ENCODE data around the gene SPATA33. TPM values are rescaled to one million over a fixed set of nuclear protein-coding genes. Genes with fewer than 3 reads are reported as not detected.
"Not testable (repeated sequence)": the region's sequence is repeated elsewhere in the genome, so short reads cannot be mapped to it uniquely, and the experiment has no call there.

Gene SPATA33
- total RNA-seq, 1 experiment from 2014 or later, result 7.2 TPM

GRCh38 chr16:89697161-89697615, 39.6 kb downstream of the SPATA33 start:
- ChIA-PET CTCF (interaction anchor here (0.7 to 1.6 kb wide), 2 partner anchors 9 to 165 kb away, joined by 3 to 4 read pairs; no protein-coding TSS in a partner anchor), POLR2A (interaction anchor here (0.9 to 2.7 kb wide), 2 partner anchors 8 to 11 kb away, joined by 3 to 10 read pairs; partner anchors contain the start of gene CDK10)
- Mint-ChIP-seq H3K4me1 (ENCODE audit: insufficient read depth, unreplicated experiment) (no peaks in the 10 kb centered on the region), H3K36me3 (ENCODE audit: insufficient read depth, unreplicated experiment) (peaks cover 39% of the 10 kb centered on the region), H3K27me3 (ENCODE audit: insufficient read depth, unreplicated experiment) (no peaks in the 10 kb centered on the region), H3K9me3 (ENCODE audit: unreplicated experiment) (no peaks in the 10 kb centered on the region), H3K4me3 (ENCODE audit: unreplicated experiment) (no peak overlapping the region), H3K27ac (ENCODE audit: low read depth, unreplicated experiment) (no peak overlapping the region)
- no peak for TF ChIP-seq CTCF (IDR thresholded peaks at IDR 0.05; ENCODE audit: unreplicated experiment)
- intact Hi-C loops (cut with micrococcal nuclease), result no loop called here
- DNase-seq (ENCODE audit: unreplicated experiment), result no peak
- no TSS peak for BruUV-seq (replicated peaks)

GRCh38 chr16:89697616-89698331, 40.1 kb downstream of the SPATA33 start:
- no peaks in the 10 kb centered on the region for H3K27me3 Mint-ChIP-seq (ENCODE audit: insufficient read depth, unreplicated experiment)
- intact Hi-C loops (cut with micrococcal nuclease), result no loop called here
- H3K27ac Mint-ChIP-seq (ENCODE audit: low read depth, unreplicated experiment), result no peak overlapping the region
- no peak overlapping the region for H3K4me3 Mint-ChIP-seq (ENCODE audit: unreplicated experiment)
- ChIA-PET POLR2A (interaction anchor here (0.9 to 2.7 kb wide), 3 partner anchors 9 to 134 kb away, joined by 3 to 10 read pairs (median 3); partner anchors contain the start of gene CDK10), CTCF (interaction anchor here (0.6 to 4.4 kb wide), 5 partner anchors 9 to 164 kb away, joined by 4 to 56 read pairs (median 4); no protein-coding TSS in a partner anchor)
- H3K36me3 Mint-ChIP-seq (ENCODE audit: insufficient read depth, unreplicated experiment), result peaks cover 33% of the 10 kb centered on the region
- H3K9me3 Mint-ChIP-seq (ENCODE audit: unreplicated experiment), result no peaks in the 10 kb centered on the region
- BruUV-seq (replicated peaks), result no TSS peak
- no peaks in the 10 kb centered on the region for H3K4me1 Mint-ChIP-seq (ENCODE audit: insufficient read depth, unreplicated experiment)
- no peak for DNase-seq (ENCODE audit: unreplicated experiment)
- no peak for TF ChIP-seq CTCF (IDR thresholded peaks at IDR 0.05; ENCODE audit: unreplicated experiment)

- CTCF ChIA-PET, result interaction anchor here (0.6 to 4.4 kb wide), 7 partner anchors 10 to 163 kb away, joined by 4 to 56 read pairs (median 5); no protein-coding TSS in a partner anchor
- POLR2A ChIA-PET, result interaction anchor here (1.0 to 2.7 kb wide), 3 partner anchors 12 to 134 kb away, joined by 3 to 10 read pairs (median 3); partner anchors contain the start of gene CDK10
- H3K27me3 Mint-ChIP-seq (ENCODE audit: insufficient read depth, unreplicated experiment); H3K27ac Mint-ChIP-seq (ENCODE audit: low read depth, unreplicated experiment); H3K4me3 Mint-ChIP-seq (ENCODE audit: unreplicated experiment); DNase-seq (ENCODE audit: unreplicated experiment); H3K9me3 Mint-ChIP-seq (ENCODE audit: unreplicated experiment); intact Hi-C loops (cut with micrococcal nuclease); BruUV-seq (replicated peaks); H3K4me1 Mint-ChIP-seq (ENCODE audit: insufficient read depth, unreplicated experiment): not testable (repeated sequence)
- peaks cover 24% of the 10 kb centered on the region for H3K36me3 Mint-ChIP-seq (ENCODE audit: insufficient read depth, unreplicated experiment)
These were observed 41.1 kb downstream of the SPATA33 start for GRCh38 chr16:89698717-89699116.

GRCh38 chr16:89699629-89700099, 42.0 kb downstream of the SPATA33 start:
- ChIA-PET CTCF (interaction anchor here (0.6 to 4.4 kb wide), 21 partner anchors 10 to 319 kb away, joined by 3 to 56 read pairs (median 5); no protein-coding TSS in a partner anchor), POLR2A (interaction anchor here (0.6 to 4.3 kb wide), 16 partner anchors 10 to 223 kb away, joined by 3 to 46 read pairs (median 6); partner anchors contain the start of genes CDK10, CHMP1A, SPATA33 and TCF25)
- Mint-ChIP-seq H3K36me3 (ENCODE audit: insufficient read depth, unreplicated experiment) (peaks cover 17% of the 10 kb centered on the region), H3K4me3 (ENCODE audit: unreplicated experiment) (peak overlapping the region; percentile 71)
- not testable (repeated sequence) for H3K9me3 Mint-ChIP-seq (ENCODE audit: unreplicated experiment); H3K27ac Mint-ChIP-seq (ENCODE audit: low read depth, unreplicated experiment); H3K4me1 Mint-ChIP-seq (ENCODE audit: insufficient read depth, unreplicated experiment); DNase-seq (ENCODE audit: unreplicated experiment); BruUV-seq (replicated peaks); H3K27me3 Mint-ChIP-seq (ENCODE audit: insufficient read depth, unreplicated experiment)
- intact Hi-C loops (cut with micrococcal nuclease), result loop anchor here (1.0 to 5.0 kb wide), 4 partner anchors 22 to 223 kb away; partner anchors contain the start of genes TUBB3 and ZNF276
